Measurements from ENCODE around the gene ZFR. TPM values are rescaled to one million over a fixed set of nuclear protein-coding genes. Genes with fewer than 3 reads are reported as not detected.
"Not testable (repeated sequence)": the region's sequence is repeated elsewhere in the genome, so short reads cannot be mapped to it uniquely, and the experiment has no call there.

Gene ZFR
- total RNA-seq, 1 donor from 2014 or later = 80.8 TPM

- H3K27me3 ChIP-seq = no peaks in the 10 kb centered on the region
- H3K27ac ChIP-seq = no peak overlapping the region
- no peaks in the 10 kb centered on the region for H3K4me1 ChIP-seq
- intact Hi-C loops (cut with DNase I) = no loop called here
- peaks cover 0 to 63% of the 10 kb centered on the region in 2 donors for H3K36me3 ChIP-seq
- no peak overlapping the region for H3K4me3 ChIP-seq
- TF ChIP-seq CTCF (IDR thresholded peaks at IDR 0.05) (no peak), POLR2AphosphoS5 (IDR thresholded peaks at IDR 0.05; ENCODE audit: insufficient read depth in 1 of 2, low read depth in 1 of 2) (no peak), POLR2A (IDR thresholded peaks at IDR 0.05) (no peak)
- DNase-seq (ENCODE audit: extremely low spot score in 2 of 2) = no peak
- H3K9me3 ChIP-seq = no peaks in the 10 kb centered on the region
These were observed 40.8 kb downstream of the ZFR start for GRCh38 chr5:32403760-32404159.

- TF ChIP-seq POLR2A (IDR thresholded peaks at IDR 0.05) = no peak
- no peak for TF ChIP-seq CTCF (IDR thresholded peaks at IDR 0.05)
- no peak for TF ChIP-seq POLR2AphosphoS5 (IDR thresholded peaks at IDR 0.05; ENCODE audit: insufficient read depth in 1 of 2, low read depth in 1 of 2)
- H3K27me3 ChIP-seq = no peaks in the 10 kb centered on the region
- no peaks in the 10 kb centered on the region for H3K9me3 ChIP-seq
- H3K27ac ChIP-seq = no peak overlapping the region
- no peak overlapping the region for H3K4me3 ChIP-seq
- peaks cover 0 to 80% of the 10 kb centered on the region in 2 donors for H3K36me3 ChIP-seq
- H3K4me1 ChIP-seq = no peaks in the 10 kb centered on the region
- DNase-seq (ENCODE audit: extremely low spot score in 2 of 2) = no peak
- intact Hi-C loops (cut with DNase I) = no loop called here
These were observed 44.1 kb downstream of the ZFR start for GRCh38 chr5:32400401-32400800.

GRCh38 chr5:32398754-32399153, 45.8 kb downstream of the ZFR start:
- peaks cover 0 to 87% of the 10 kb centered on the region in 2 donors for H3K36me3 ChIP-seq
- H3K9me3 ChIP-seq; H3K27ac ChIP-seq; H3K4me3 ChIP-seq; H3K4me1 ChIP-seq; H3K27me3 ChIP-seq; intact Hi-C loops (cut with DNase I); DNase-seq (ENCODE audit: extremely low spot score in 2 of 2): not testable (repeated sequence)

DNA sequence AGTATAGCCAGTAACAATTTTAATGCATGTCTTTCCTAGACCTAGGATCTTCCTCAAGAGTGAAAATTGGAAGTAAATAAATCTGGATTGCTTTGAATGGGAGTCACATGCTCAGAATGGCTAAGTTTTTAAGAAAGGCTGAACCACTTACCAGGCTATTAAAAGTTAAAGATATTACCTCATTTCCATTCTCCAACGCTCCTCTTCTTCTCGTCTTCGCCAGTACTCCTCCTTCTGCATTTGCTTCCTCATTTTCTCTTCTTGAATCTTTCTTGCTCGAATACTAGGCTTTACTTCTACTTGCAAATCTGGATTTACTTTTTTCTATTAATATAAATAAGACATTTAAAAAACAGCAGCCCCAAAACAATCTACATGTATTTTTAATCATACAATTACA, 49.6 kb downstream of the ZFR start:
- Histone ChIP-seq H3K9me3 (no peaks in the 10 kb centered on the region), H3K27me3 (no peaks in the 10 kb centered on the region), H3K4me3 (no peak overlapping the region), H3K4me1 (no peaks in the 10 kb centered on the region), H3K27ac (no peak overlapping the region), H3K36me3 (peaks cover 0 to 72% of the 10 kb centered on the region in 2 donors)
- no peak for DNase-seq (ENCODE audit: extremely low spot score in 2 of 2)
- TF ChIP-seq POLR2AphosphoS5 (IDR thresholded peaks at IDR 0.05; ENCODE audit: insufficient read depth in 1 of 2, low read depth in 1 of 2) = no peak
- TF ChIP-seq CTCF (IDR thresholded peaks at IDR 0.05) = no peak
- TF ChIP-seq POLR2A (IDR thresholded peaks at IDR 0.05) = no peak
- intact Hi-C loops (cut with DNase I) = no loop called here

DNA sequence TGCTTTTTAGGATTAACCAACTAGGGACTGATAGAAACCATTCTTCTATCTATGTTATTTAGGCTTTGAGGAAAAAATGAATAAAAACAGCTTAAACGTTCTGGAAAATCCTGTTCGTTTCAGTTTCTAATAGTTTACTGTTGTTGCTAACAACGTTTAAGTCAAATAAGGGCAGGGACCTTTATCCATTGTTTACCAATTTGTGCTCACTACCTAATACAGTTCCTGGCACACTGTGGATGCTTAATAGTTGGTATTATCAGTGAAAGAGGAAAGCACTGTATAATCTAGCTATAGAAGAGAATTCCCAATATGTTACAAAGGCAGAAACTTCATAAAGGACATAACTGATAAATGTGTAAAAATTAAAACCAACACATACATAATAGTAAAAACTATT, 52.5 kb downstream of the ZFR start:
- intact Hi-C loops (cut with DNase I) = no loop called here
- Histone ChIP-seq H3K4me3 (no peak overlapping the region), H3K36me3 (peaks cover 0 to 66% of the 10 kb centered on the region in 2 donors), H3K27me3 (no peaks in the 10 kb centered on the region), H3K27ac (no peak overlapping the region), H3K4me1 (peaks cover 11% of the 10 kb centered on the region), H3K9me3 (no peaks in the 10 kb centered on the region)
- no peak for TF ChIP-seq CTCF (IDR thresholded peaks at IDR 0.05)
- TF ChIP-seq POLR2AphosphoS5 (IDR thresholded peaks at IDR 0.05; ENCODE audit: insufficient read depth in 1 of 2, low read depth in 1 of 2) = no peak
- TF ChIP-seq POLR2A (IDR thresholded peaks at IDR 0.05) = no peak
- no peak for DNase-seq (ENCODE audit: extremely low spot score in 2 of 2)
